ENCODE results near the gene ELAVL3.

DNA sequence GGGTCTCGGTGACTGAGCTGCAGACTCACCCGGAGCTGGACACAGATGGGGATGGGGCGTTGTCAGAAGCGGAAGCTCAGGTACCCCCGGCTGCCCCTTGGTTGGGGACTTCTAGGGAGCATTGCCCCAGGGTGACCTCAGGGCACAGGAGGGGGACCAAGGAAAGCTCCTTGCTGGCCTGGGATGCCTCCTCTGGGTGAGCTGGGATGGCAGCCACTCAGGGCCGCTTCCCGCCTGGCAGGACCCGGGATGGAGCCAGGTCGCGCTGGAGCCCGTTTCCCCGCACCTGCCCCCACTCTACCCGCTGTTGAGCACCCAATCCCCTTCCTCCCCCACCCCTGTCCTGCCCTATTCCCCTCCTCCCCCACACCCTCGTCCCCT lies 34.6 kb downstream of the ELAVL3 start:
- TF ChIP-seq, protein P1, sequence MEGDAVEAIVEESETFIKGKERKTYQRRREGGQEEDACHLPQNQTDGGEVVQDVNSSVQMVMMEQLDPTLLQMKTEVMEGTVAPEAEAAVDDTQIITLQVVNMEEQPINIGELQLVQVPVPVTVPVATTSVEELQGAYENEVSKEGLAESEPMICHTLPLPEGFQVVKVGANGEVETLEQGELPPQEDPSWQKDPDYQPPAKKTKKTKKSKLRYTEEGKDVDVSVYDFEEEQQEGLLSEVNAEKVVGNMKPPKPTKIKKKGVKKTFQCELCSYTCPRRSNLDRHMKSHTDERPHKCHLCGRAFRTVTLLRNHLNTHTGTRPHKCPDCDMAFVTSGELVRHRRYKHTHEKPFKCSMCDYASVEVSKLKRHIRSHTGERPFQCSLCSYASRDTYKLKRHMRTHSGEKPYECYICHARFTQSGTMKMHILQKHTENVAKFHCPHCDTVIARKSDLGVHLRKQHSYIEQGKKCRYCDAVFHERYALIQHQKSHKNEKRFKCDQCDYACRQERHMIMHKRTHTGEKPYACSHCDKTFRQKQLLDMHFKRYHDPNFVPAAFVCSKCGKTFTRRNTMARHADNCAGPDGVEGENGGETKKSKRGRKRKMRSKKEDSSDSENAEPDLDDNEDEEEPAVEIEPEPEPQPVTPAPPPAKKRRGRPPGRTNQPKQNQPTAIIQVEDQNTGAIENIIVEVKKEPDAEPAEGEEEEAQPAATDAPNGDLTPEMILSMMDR (IDR thresholded peaks at IDR 0.05; ENCODE audit: borderline replicate concordance, extremely low read depth, low read length, poor library complexity, severe bottlenecking), result no peak
- no peak for TF ChIP-seq EZH2 (IDR thresholded peaks at IDR 0.05; ENCODE audit: borderline replicate concordance, low read depth, low read length, severe bottlenecking)
